ENCODE data around the gene PARP11.

DNA sequence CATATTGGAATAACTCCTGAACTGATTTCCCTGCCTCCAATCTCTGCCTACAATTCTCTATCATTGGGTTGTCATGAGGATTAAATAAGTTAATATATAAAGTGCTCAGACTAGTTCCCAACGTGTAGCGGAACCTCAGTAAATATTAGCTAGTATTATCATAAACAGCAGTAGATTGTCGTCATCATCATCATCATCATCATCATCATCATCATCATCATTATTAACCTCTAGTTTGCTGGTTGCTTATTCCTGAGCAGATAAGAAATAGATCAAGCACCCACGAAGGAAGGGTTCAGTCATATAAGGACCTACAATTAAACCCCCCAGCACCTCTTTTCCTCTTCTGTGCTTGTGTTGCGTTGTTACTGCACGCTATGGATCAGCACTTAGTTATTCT, 48.8 kb upstream of the PARP11 start:
- TF ChIP-seq, protein P1, sequence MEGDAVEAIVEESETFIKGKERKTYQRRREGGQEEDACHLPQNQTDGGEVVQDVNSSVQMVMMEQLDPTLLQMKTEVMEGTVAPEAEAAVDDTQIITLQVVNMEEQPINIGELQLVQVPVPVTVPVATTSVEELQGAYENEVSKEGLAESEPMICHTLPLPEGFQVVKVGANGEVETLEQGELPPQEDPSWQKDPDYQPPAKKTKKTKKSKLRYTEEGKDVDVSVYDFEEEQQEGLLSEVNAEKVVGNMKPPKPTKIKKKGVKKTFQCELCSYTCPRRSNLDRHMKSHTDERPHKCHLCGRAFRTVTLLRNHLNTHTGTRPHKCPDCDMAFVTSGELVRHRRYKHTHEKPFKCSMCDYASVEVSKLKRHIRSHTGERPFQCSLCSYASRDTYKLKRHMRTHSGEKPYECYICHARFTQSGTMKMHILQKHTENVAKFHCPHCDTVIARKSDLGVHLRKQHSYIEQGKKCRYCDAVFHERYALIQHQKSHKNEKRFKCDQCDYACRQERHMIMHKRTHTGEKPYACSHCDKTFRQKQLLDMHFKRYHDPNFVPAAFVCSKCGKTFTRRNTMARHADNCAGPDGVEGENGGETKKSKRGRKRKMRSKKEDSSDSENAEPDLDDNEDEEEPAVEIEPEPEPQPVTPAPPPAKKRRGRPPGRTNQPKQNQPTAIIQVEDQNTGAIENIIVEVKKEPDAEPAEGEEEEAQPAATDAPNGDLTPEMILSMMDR (IDR thresholded peaks at IDR 0.05; ENCODE audit: low read depth, low read length) = no peak
- TF ChIP-seq EZH2phosphoT487 (IDR thresholded peaks at IDR 0.05; ENCODE audit: low read depth) = no peak
